K562 (cell line): ENCODE data around the gene STIM1. TPM values are rescaled to one million over a fixed set of nuclear protein-coding genes. Genes with fewer than 3 reads are reported as not detected.
A peak's percentile ranks its signal among the peaks of the same experiment; 100 is the strongest.

Source experiments
- TRIM24 ChIP-seq, 2 experiments: fragments of 450-650 bp; IDR thresholded peaks; 2 replicates each; pipeline ENCODE4 v1.6.1; 2016
- polyA plus RNA-seq, 8 experiments: library from polyadenylated mRNA; depleted of rRNA in 4 of 8; stranded (reverse) in 5 of 8; unstranded in 3 of 8; fragments of >200 nt; fragmentation: Nextera tagmentation in 2 of 8; fragmentation: Illumina TruSeq in 1 of 8; extraction: Ambion mirVana in 2 of 8; extraction: Trizol in 1 of 8; gene quantifications; 2 replicates each; pipeline versions ENCODE4 v1.2.1 to v1.2.3, GENCODE V29; 2011 to 2014; ENCODE audit warnings: inconsistent platforms in 1 of 8, missing spikeins in 1 of 8
- total RNA-seq, 7 experiments: library from RNA; depleted of rRNA in 6 of 7; stranded (reverse); fragments of >200 nt in 6 of 7; fragmentation: Illumina TruSeq in 2 of 7; extraction: Trizol in 2 of 7; gene quantifications; 2 replicates each; pipeline versions ENCODE4 v1.2.1 to v1.2.3, GENCODE V29; 2011 to 2021; ENCODE audit warnings: low replicate concordance in 1 of 7
- TF ChIP-seq, protein P1 (sequence below): fragments of 250-450 bp; sonication (Bioruptor Pico); IDR thresholded peaks from 2 replicates; pipeline ENCODE4 v1.8.0; 2021; ENCODE audit warnings: moderate library complexity, mild to moderate bottlenecking, inconsistent platforms
- TF ChIP-seq, protein P2 (sequence below): fragments of 450-650 bp; formaldehyde crosslinking; IDR thresholded peaks from 2 replicates; pipeline ENCODE4 v1.4.0; 2020; ENCODE audit warnings: mild to moderate bottlenecking, moderate library complexity
- TF ChIP-seq, protein P3 (sequence below): fragments of 250-450 bp; sonication (Bioruptor Pico); IDR thresholded peaks from 2 replicates; pipeline ENCODE4 v1.4.0; 2020

The STIM1 gene
- total and polyA plus RNA-seq, 9 of the 15 experiments (the other 6 are each of a cell fraction or from before 2014, with no cell fraction given), result 7.7 to 50.5 (median 22.5) TPM

DNA sequence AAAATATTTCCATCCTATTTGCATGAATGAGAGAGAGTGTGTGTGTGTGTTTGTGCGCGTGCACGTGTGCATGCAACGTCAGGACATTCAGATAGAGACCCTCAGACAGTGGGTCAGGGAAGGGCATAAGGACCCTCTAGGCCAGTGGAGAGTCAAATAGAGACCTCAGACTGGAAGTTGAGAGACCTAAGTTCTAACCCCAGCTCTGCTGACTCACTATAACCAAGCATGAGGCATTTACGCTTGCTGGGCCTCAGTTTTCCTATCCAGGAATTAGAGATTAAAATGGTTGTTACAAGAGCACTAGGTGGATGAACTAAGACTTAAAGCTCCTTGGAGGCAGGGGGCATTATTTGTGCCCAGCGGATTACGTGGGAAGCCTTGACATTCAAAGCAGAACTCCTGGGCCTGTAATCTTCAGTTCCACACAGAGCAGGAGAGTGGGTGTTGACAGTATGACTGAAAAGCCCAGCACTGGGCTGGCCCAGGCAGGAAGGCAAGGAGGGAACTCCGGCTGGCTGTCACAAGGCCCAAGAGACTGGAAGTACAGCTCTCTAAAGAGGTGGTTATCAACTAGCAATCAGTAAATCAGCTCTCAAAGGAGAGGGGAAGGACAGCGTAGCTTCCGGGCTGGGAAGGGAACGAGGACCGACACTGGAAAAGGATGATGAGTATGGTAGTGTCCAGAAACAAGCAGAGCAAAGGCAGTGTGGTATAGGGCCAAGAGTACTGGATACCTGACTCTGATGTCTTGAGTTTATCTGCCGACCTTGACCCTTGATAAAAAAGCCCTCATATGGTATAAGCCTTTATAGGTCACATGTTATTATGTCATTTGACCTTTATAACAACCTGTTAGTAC, 23.9 kb upstream of the STIM1 start (continued):
- TF ChIP-seq, protein P1, sequence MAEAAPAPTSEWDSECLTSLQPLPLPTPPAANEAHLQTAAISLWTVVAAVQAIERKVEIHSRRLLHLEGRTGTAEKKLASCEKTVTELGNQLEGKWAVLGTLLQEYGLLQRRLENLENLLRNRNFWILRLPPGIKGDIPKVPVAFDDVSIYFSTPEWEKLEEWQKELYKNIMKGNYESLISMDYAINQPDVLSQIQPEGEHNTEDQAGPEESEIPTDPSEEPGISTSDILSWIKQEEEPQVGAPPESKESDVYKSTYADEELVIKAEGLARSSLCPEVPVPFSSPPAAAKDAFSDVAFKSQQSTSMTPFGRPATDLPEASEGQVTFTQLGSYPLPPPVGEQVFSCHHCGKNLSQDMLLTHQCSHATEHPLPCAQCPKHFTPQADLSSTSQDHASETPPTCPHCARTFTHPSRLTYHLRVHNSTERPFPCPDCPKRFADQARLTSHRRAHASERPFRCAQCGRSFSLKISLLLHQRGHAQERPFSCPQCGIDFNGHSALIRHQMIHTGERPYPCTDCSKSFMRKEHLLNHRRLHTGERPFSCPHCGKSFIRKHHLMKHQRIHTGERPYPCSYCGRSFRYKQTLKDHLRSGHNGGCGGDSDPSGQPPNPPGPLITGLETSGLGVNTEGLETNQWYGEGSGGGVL, result no peak
- TF ChIP-seq, protein P2, sequence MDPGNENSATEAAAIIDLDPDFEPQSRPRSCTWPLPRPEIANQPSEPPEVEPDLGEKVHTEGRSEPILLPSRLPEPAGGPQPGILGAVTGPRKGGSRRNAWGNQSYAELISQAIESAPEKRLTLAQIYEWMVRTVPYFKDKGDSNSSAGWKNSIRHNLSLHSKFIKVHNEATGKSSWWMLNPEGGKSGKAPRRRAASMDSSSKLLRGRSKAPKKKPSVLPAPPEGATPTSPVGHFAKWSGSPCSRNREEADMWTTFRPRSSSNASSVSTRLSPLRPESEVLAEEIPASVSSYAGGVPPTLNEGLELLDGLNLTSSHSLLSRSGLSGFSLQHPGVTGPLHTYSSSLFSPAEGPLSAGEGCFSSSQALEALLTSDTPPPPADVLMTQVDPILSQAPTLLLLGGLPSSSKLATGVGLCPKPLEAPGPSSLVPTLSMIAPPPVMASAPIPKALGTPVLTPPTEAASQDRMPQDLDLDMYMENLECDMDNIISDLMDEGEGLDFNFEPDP, result no peak
- TF ChIP-seq, protein P3, sequence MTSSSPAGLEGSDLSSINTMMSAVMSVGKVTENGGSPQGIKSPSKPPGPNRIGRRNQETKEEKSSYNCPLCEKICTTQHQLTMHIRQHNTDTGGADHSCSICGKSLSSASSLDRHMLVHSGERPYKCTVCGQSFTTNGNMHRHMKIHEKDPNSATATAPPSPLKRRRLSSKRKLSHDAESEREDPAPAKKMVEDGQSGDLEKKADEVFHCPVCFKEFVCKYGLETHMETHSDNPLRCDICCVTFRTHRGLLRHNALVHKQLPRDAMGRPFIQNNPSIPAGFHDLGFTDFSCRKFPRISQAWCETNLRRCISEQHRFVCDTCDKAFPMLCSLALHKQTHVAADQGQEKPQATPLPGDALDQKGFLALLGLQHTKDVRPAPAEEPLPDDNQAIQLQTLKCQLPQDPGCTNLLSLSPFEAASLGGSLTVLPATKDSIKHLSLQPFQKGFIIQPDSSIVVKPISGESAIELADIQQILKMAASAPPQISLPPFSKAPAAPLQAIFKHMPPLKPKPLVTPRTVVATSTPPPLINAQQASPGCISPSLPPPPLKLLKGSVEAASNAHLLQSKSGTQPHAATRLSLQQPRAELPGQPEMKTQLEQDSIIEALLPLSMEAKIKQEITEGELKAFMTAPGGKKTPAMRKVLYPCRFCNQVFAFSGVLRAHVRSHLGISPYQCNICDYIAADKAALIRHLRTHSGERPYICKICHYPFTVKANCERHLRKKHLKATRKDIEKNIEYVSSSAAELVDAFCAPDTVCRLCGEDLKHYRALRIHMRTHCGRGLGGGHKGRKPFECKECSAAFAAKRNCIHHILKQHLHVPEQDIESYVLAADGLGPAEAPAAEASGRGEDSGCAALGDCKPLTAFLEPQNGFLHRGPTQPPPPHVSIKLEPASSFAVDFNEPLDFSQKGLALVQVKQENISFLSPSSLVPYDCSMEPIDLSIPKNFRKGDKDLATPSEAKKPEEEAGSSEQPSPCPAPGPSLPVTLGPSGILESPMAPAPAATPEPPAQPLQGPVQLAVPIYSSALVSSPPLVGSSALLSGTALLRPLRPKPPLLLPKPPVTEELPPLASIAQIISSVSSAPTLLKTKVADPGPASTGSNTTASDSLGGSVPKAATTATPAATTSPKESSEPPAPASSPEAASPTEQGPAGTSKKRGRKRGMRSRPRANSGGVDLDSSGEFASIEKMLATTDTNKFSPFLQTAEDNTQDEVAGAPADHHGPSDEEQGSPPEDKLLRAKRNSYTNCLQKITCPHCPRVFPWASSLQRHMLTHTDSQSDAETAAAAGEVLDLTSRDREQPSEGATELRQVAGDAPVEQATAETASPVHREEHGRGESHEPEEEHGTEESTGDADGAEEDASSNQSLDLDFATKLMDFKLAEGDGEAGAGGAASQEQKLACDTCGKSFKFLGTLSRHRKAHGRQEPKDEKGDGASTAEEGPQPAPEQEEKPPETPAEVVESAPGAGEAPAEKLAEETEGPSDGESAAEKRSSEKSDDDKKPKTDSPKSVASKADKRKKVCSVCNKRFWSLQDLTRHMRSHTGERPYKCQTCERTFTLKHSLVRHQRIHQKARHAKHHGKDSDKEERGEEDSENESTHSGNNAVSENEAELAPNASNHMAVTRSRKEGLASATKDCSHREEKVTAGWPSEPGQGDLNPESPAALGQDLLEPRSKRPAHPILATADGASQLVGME (CRISPR knock-in tag), result peak; percentile 84; the same call in 1 of the 2 replicates
- TF ChIP-seq TRIM24 (IDR thresholded peaks at IDR 0.05), result peak in 1 of 2 experiments; percentile 68; a peak in 1 of 4 replicates
